GM19463 (cell line): ENCODE results near the gene MRAS.
"Not testable (repeated sequence)": the region's sequence is repeated elsewhere in the genome, so short reads cannot be mapped to it uniquely, and the experiment has no call there.

ENCODE experiments used
- ATAC-seq: cut with Tn5 transposase; IDR thresholded peaks from one replicate; pipeline ENCODE4 v1.9.1; 2021; ENCODE audit warnings: mild to moderate bottlenecking, moderate library complexity; ENCODE audit not compliant: unreplicated experiment

MRAS gene

DNA sequence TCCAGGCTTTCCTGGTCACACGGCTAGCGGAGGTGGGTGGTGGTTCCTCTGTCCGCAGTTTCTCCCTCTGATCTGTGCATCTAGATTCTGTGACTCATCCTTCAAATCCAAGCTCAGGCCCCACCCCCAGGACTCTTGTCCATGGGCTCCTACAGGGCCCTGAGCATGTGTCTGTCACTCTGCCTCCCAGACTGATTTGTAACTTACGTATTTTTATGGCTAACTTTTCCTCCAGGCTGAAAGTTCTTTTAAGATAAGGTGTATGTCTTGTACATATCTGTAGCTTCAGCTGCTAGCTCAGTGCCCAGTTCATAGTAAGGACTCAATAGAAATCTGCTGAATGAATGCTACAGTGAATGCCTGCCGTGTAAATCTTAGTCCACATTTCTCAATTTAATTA is 94.1 kb downstream of the MRAS start:
- ATAC-seq = no peak

DNA sequence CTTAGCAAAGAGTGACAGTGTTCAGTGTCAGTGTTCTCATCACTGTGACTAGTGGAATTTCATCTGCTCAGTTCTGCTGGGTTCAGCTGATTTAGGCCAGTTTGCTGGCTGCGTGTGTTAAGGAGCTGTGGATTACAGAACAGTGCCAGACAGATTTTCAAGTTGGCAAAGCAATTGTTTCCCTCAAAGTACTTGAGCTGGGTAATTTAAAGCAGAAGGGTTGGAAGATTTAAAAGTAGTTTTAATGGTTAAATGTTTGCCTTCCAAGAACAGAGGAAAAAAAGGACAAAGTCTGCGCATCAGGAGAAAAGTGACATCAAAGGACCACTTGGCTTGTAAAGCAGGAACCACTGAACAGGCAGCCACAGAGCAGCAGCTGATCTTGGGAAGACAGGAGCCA is 94.7 kb downstream of the MRAS start:
- ATAC-seq = no peak

DNA sequence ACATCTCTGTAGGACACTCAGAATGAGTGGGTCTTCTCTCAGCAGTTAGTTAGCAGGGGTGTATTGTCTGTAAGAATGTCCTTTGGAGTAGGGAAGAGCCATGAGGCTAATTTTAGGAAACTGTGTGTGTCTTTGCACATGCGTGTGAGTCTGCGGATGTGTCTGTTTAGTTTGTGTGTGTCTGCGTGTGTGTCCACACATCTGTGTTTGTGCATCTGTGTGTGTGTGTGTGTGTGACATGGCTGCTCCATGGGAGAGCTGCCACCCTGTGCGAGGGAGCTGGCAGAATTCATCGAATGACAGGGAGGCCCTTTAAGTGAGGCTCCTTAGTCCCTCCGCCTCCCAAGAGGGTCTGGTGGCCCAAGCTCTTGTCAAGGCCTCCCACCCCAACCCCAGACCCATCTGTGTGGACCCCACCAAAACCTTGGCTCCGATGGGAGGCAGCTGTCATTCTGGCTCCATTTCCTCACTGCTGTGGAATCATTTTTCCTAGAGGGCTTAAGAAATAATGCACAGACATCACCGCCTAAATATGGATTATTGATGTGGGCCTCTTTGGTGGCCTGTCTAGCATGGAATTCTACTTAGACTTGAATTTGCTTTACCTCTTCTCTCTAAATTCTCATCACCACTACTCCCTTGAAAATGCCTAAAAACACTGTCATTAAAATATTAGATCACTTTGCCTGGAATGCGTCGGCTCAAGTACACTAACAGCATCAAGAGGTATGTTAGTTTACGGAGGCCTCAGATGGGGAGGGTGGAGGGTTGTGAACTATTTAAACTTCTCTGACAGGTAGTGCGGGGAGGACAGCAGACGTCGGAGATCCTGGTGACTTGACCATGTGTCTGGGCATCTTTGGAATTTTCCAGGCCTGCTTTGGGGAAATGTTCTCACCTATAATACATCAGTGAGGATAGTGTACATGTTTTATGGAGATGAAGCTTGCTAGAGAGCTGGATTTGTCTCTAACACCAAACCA is 95.4 kb downstream of the MRAS start:
- ATAC-seq = no peak

DNA sequence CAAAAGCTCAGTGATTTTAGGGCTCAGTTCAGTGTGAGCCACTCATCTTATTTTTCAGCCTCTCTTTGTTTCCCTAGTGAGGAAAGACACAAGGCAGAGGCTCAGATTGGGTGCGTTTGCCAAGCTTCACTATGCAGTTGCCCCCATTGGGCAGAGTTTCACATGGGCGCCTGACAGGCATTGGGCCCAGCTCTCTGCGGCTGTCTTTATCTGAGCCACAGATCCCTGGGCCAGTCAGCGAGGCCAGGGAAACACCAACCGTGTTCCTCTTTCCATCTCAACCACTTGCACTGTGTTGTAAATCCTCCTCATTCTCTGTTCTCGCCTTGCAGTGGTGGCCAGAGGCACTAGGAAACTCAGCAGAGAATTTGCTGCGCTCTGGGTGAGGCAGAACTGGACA is 96.9 kb downstream of the MRAS start:
- ATAC-seq = no peak

DNA sequence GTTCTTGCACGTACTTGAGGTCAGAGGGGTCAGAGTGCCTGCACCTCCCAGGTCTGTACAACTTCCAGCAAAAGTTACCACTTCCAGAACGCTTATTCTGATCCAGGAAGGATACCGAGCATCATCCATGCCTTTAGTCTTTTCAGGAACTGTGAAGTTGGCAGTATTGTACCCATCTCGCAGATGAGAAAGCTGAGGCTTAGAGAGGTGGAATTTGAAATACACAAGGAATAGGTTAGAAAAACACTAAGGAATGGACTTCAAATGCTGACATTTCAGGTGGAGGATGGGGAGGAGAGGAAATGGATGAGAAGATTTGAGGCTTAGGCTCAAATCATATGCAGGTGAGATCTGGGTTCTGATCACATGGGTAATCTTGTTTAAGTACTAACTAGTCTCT is 97.3 kb downstream of the MRAS start:
- no peak for ATAC-seq

DNA sequence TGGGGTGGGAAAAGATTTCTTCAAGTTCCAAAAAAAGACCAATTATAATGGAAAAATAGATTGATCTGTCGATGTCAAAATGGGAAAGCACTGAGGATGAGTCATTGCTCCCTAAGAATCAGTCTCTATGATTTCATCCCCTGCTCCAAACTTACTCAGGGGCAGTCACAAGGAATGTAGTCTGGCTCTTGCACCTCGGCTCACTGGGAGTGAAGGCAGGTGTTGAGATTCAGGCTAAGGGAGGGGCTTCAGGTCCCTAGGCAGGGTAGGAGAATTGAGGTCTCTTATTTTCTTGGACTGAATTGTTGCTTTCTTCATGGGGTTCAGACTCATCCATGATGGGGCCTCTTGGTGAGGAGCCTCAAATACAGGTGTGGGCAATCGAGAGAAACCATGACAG is 100.3 kb downstream of the MRAS start:
- no peak for ATAC-seq

DNA sequence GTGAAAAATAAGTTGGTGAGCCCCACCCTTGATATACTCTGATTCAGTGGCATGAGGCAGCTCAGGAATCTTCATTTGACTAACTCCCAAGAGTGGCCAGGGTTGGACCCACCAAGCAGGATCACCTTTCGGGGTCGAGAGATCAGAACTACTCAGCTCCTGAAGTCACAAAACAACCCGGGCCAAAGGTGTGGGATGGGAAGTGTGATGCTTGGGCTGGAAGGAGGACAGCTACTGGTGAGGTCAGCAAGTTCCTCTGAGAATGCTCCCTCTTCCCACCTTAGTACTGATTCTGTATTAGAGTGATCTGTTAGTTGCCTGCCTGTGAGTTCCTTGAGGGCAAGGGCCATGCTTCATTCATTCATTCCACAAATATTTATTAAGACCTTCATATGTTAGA is 101.1 kb downstream of the MRAS start:
- no peak for ATAC-seq

DNA sequence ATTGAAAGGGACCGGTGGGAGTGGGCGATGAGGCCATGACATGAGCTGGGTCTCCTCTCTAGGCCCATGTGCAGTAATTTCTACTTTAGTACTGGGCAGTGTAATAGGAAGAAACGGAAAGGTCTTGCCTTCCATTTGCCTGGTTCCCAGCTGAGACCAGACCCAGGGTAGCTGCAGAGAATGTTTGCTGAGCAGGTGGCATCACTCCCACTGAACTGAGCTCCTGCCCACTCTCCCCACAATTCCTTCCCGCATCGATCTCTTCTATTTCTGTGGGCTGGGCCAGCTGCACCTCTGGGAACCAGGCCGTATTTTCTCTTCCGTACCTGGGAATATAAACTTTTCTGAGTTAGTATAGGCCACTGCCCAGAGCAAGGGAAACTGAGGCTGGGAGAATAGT is 101.8 kb downstream of the MRAS start:
- no peak for ATAC-seq

DNA sequence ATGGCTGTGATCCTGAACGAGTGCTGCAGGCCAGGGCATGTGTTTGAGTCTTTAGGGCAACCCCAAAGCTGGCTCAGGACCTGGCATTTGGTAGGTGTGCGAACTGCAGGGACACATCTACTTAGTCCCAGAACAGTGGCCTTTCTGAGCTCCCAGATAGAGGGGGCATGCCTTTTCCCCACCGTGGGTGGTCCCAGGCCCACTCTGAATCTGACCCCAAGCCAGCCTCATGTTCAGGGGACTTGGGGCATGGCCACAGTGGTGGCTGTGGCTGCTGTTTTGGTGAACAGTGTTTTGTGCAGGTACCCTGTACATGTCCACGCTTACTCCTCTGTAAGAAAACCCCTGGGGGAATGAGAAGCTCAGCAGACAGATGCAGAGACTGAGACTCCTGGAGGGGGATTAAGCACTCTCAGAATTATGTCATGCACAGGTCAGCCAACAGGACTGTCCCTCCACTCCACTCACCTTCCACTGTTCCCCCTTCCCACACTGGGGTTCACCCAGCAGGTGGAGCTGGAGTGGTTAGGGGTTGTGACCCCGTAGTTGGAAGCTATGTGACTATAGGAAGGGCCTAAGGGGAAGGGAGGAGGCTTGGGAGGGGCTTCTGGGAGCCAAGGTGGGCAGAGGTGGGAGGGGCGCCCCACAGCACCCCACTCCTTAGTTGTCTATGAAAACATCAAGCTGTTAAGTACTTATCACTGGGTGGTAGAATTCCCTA is 102.5 kb downstream of the MRAS start:
- no peak for ATAC-seq

DNA sequence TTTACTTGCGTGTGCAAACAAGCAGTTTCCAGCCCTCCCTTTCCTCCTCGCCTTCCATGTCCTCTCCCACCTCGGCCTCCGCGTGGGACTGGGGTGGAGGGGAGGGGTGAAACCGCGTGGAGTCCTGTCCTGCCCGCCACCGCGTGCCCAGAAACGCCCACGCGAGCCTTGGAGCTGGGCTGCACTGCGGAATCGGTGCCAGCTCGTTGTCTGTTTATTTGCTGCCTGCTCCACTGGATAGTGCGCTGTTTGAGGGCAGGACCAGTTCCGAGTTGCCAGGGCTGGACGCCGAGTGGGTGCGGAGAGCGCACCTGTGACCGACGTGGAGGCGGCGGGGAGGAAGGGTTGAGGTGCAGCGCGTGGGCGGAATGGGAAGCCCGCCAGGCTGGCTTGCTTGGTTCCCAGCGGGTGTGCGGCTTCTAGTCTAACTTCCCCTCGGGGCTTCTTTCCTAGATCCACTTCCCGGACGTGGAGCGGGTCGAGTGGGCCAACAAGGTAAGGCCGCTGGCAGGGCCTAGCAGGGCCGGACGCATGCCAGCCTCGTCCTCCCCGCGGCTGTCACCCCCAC is 103.3 kb downstream of the MRAS start:
- ATAC-seq = no peak

DNA sequence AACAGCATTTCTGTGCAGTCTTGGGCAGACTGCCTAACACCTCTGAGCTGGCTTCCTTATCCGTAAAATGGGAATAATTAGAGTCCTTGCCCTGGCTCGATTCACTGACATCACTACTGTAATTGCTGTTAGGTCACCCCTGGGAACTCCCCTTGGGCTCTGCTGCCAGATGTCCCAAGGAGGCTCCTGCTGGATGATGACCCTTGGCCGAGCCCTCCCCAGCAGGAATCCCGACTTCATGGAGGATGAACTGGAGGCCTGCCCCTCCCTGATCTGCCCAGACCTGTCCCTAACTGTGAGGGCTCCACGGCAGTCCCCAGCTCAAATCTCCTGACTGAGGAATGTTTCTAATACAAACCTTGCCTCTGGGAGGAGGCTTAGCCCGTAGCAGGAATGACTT is 104.1 kb downstream of the MRAS start:
- no peak for ATAC-seq

DNA sequence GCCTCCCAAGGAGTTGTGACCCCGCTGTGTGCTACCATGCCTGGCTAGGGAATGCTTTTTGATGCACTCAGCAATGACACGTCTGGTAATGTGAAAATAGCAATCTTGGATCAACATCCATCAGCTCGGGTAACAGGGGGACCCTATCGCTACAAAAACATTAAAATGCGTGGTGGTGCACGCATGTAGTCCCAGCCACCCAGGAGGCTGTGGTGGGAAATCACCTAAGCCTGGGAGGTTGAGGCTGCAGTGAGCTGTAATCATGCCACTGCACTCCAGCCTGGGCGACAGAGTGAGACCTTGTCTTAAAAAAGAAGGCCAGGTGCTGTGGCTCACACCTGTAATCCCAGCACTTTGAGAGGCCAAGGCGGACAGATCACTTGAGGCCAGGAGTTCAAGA is 105.6 kb downstream of the MRAS start:
- not testable (repeated sequence) for ATAC-seq
